Activated CD8-positive, alpha-beta memory T cell treated with anti-CD3 and anti-CD28 coated beads, Interleukin-2, amount 50 U/mL, for 1 hour (primary cell): ENCODE data around the gene SNX3.

Source experiments
- DNase-seq: peaks from one replicate; pipeline ENCODE4 v3.0.0-alpha.2; 2020; ENCODE audit errors: extremely low read depth

Gene SNX3

DNA sequence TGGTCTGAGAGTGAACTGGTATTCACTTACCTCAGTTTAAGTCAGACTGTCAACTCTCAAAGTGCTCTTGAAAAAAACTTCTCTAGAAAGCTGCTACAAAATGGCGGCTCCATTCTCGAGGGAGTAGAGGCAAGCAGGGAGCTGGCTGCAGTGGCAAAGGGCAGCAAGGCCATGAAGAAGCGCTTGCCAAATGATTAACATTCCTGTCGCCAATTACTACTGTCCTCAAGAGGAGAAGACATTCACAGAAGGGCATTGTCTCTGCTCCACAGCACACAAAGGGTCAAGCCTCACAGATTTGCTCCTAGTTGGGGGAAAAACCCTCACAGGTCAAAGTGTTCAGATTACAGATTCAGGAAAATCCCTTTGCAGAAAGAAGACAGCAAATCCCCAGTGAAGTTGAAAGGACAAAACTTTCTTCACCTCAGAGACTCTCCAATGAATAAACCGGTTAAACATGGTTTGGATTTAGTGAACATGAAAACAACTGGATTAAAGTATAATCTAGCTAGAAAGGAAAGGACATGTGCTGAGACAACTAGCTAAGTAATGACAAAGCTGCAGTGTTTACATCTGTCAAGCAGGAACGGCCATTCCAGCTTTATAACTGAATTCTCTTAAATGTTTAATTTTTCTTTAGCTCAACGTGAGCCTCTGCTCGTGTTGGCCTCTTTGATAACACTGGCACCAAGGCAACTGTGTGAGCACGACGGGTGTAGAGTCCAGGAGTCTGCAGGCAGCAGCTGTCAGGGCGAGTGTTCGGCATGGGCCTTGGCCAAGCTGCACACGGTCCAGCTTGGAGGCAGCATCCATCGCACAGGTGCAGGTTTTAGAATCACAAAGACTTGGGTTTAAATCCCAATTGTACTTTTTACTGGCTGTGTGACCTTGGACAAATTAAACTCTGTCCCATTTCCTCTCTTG is 57.4 kb downstream of the SNX3 start:
- DNase-seq, result no peak

DNA sequence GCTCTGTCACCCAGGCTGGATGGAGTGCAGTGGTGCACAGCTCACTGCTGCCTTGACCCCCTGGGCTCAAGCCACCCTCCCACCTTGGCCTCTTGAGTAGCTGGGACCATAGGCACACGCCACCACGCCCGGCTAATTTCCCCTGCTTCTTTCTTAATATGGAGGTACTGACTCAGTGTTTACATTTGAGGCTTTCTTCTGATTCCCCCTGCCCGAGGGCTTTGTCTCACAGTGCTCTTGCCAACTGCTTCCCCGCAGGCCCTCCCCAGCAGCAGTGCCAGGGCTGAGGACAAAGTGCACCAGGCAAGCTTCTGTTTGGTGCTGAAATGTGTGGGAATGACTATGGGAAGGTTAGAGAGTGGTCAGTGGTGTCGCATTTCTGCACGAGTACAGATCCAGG is 60.2 kb downstream of the SNX3 start:
- no peak for DNase-seq

DNA sequence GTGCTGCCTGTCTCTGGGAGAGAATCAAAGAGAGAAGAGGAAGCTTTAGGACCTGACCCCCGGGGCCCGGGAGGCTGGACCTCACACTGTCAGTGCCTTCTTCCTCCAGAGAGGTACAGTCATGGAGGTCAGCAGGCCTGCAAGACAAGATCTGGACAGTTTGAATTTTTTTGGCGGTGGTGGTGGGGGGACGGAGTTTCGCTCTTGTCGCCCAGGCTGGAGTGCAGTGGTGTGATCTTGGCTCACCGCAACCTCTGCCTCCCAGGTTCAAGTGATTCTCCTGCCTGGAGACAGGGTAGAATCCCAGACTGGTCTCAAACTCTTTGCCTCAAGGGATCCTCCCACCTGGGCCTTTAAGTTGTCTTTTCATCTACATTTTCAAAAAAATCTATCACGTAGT is 60.7 kb downstream of the SNX3 start:
- DNase-seq, result no peak

DNA sequence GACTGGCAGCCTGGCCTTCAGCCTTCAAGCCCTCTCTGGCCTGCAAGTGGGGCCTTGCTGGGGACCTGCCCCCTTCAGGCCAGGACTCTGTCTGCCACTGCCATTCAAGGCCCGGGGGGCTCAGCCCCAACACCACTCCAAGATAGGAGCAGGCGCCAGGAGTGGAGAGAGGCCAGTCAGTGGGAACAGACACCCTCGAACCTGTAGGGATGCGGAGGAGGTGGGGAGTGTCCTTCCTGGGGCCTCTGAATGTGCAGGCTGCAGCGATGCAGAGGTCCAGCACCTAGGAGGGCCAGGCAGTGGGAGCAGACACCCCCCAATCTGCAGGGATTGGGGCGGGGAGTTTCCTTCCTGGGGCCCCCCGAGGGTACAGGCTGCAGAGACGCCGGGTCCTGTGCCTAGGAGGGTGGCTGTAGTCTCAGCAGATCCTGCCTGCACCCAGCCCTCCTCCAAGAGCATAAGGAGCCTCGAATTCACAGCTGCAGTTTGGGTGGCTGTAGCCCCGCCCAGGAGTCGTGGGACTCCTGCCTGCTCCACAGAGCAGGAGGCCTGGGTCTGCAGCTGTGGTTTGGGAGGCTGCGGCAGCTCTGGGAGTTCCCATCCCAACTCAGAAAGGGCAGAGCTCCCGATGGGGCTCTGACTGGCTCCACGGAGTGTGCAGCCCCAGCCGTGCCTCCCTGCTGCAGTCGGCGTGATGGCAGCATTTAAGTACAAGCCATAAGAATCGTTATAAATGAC is 61.9 kb downstream of the SNX3 start:
- DNase-seq, result no peak

DNA sequence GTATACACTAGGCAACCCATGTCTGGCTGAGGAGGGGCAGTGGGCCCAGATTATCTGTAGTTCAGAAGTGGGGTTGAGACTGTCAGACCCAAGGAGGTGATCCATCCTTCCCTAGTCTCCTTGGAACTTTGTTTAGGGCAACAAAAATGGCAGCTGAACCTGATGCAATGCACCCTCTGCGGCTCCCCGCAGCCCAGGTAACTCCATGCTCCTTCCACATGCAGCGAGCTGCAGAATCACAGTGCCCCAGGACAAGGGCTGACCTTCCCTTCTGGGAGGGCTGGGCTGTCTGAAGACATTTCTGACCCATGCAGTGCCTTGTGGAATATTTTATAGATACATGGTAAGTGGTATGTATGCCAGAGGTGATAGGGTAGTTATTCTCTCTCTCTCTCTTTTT is 65.6 kb downstream of the SNX3 start:
- no peak for DNase-seq

DNA sequence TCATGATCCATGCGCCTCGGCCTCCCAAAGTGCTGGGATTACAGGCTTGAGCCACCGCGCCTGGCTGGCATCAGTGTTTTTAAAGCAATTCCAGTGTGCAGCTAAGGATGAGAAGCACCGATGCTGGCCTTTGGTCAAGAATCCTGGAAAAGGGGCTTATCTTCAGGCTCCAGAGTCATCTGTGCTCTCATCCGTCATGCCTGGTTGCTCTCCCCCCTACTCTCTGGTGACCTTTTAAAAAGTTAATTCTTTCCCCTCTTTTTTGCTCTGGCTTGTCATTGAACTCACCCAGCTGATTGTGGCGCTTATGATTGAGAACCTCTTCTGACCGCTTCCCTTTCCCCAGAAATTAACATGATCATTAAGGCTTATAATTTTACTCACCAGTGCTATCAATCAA is 66.3 kb downstream of the SNX3 start:
- no peak for DNase-seq

DNA sequence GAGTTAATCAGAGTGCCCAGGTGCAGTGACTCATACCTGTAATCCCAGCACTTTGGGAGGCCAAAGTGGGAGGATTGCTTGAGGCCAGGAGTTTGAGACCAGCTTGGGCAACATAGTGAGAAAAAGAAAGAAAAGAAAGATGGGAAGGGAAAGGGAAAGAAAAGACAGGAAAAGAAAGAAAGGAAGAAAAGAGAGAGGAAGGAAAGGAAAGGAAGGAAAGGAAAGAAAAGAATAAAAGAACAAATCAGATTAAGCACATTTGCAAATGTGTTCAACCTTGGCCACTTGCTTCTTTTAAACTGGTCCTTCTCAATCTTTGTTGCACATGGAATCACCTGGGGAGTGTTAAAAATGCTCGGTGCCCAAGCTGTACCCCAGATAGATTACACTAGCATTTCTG is 67.0 kb downstream of the SNX3 start:
- DNase-seq, result no peak

DNA sequence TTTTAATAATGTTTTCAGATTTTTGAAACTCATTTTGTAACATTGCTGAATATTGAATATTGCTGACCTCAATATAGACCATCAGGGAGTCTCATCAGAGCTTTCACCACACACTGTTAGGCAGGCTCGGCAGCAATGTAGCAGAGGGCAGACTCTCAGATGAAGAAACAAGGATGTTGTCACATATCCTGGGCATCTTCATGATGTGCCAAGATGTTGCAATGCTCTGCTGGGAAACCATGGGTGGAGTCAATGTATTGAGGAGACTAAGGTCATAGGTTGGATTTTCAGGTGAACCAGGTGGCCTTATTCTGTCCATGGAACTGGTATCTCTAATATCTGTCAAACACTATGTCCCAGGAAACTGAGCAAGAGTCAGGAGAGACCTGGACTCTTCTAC is 67.7 kb downstream of the SNX3 start:
- DNase-seq, result no peak

DNA sequence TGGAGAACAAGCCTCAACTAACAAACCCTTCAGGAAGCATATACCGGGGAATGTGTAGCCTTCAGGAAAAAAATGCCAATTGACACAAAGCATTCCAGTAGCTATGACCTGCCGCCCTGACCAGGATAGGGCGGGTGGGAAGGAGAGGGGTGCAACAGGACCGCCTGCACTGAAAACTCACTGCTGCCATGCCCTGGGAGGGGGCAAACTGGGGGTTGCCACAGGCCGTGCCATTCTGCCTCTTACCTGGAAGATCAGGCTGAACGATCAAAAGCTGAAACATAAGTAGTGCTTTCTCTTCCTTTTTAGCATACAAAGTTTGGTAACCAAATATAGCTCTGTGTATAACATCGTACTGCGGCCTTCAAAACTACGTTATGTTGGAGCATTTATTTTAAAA is 73.3 kb downstream of the SNX3 start:
- DNase-seq, result no peak

DNA sequence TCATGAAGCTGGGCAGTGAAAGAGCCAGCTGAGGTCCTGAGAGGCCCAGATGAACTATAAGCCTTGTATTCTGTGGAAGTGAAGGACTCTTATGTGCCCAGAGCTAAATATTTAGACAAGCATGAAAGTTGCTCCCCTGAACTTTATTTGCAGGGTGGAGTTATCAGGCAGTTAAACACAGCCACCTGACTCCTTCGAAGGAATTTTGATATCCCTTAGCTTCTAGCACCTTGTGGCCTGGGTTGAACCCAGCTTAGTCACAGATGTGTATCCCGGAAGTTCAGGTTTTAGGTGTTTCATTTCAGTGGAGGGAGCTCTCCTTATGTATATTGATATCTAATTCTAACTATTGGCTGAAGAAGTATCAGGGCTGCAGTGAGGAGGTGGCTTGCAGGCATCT is 74.6 kb downstream of the SNX3 start:
- no peak for DNase-seq

DNA sequence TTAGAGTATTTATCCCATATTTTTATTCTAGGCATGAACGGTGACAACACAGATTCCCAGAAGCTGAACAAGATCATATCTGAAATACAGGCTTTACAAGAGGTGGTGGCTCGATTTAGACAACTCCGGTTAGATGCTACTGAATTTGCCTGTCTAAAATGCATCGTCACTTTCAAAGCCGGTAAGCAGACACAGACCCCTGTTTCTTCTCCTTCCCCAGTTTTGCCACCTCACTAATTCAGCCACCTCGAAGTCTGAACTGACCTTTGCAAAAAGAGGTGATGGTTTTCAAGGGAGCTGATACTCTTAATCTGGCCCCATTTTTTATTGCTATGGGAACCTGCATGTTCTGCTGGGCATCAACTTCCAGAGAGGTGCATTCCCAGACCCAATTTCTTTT is 80.1 kb downstream of the SNX3 start:
- no peak for DNase-seq

DNA sequence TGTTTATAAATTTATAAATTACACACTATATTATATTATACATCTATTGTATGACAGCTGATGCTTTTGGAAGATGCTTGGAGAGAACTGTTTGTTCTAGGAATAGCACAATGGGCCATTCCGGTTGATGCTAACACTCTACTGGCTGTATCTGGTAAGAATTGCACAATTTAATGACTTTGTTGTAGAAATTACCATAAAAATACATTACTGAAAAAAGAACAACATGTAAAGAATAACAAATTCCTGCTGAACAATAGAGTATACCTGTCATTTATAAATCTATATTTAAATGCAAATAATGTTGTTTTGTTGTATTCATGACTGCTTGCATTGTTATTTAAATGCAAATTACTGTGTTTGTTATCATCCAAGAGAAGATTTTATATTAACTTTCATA is 80.6 kb downstream of the SNX3 start:
- DNase-seq, result no peak

DNA sequence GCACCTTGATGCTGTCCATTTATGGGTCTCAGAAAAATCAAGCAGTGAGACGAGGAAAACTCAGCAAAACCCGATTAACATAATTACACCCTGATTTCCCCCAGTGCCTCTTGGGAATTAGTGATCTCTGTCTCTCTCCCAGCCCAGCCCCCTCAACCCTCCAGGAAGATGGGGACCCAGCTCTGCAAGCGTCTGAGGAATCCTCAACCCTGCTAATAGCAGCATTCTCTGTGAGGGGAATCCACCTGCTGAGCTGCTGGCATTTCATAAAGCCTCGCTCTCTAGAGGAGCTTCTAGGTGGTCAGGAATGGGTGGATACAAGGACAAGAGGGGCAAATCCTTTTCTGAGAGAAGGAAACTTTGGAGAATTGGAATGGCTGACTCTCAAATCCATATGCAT is 81.1 kb downstream of the SNX3 start:
- no peak for DNase-seq

DNA sequence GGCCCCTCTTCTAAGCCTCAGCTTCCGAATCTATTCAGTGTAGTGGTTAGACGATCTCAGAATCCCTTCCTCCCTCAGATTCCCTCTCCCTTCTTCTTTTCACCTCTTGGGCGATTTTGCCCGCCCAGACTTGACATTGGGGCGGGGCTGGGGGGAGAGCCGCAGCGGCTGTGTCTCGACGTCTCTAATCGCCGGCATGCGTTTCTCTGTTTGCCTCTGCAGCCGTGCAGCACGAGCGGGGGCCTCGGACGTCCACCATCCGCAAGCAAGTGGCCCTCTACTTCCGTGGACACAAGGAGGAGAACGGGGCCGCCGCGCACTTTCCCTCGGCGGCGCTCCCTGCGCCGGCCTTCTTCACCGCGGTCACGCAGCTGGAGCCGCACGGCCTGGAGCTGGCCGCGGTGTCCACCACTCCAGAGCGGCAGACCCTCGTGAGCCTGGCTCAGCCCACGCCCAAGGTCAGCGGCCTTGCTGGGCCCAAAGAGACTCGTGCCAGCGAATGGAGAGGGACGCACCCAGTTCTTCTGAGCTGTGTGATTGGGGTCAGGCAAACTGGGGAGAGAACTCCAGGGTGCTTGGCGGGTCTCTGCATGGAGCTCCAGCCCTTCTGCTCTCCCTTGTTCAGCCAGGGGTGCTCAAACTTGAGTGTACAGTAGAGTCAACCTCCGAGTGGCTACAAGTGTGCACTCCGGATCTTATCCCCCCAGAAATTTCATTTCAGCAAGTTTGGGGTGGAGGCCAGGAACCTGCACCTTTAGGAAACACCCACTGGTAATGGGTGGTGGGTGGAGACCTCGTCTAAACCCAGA is 84.4 kb downstream of the SNX3 start:
- DNase-seq, result no peak

DNA sequence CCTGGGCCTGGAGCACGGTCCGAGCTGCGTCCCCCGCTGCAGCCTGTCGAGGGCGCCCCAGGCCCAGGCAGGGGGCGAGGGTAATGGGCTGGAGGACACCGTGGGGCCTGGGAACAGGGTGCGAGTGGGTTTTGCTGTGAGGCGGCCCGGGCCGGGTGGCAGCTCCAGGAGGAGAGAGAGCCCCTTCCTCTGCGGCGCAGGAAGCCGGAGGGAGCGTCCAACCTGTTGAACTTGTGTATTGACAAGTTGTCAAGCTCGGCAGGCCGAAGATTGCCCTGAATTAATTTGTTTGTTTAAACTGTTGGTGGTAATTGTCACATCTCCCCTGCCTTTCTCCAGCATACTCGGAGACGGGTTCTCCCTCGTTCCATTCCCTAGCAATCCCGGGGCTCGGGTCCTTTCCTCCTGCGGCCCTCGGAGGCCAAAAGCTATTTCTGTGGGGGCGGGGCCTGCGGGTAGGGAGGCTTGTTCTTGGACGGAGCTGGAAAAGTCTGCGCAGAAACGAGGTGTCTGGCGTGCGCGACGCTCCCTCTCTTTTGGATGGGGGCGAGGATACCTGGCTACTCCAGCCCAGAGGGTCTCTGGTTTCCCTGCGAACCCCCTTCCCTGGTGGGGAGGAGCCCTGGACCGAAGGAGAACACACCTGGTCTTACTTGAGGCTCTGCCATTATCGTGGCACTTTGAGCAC is 85.1 kb downstream of the SNX3 start:
- no peak for DNase-seq

DNA sequence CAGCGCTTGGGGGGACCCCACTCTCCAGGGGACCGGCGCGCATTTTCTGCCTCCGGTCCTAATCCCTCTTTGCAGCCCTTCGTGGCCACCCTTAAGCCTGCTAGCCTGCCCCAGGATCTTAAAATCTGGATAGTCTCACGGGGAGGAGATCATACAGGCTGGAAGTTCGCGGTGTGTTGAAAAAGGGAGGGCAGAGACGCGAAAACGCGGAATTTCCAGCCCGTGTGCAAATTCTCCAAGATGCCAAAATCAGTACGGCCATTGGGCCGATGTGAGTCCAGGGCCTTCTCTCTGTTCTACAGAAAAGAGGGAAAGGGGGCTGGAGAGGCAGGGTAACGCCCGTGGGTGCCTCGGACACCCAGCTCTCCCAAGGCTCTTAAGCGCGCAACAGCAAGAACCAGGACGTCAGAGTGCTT is 85.7 kb downstream of the SNX3 start:
- DNase-seq, result no peak

DNA sequence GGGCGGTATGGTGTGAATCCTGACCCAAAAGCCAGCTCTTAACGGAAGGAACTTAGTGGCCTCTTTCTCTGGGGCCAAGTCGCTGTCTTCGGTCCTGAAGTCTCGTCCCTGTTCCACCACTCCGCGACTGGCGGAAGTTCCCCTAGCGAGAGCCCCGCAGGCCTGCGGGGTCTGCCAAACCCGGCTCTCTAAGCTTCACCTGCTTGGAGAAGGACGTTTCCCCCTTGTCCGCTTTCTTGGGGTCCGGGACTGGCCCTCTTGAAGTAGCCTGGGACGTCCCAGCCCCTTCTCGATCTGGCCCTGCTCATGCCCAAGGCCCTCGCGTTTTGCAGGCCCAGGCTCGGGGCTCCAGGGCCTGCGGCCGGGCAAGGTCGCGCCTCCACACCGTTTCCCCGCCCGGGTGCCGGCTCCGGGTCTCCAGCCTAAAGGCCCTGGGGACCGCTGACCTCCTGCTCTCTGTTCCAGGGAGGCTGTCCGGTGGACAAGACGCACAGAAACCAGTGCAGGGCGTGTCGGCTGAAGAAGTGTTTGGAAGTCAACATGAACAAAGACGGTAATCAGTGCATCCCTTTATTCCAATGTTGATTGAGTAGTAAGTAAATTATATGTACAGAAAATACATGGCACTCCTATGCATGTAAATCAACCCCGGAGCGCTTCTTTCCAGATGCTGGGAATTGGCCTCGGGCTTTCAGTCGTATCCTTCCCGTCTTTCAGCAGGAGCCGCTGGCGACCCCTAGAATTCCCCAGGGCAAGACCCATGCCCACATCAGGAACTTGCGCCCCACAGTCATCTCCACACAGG is 86.3 kb downstream of the SNX3 start:
- no peak for DNase-seq

DNA sequence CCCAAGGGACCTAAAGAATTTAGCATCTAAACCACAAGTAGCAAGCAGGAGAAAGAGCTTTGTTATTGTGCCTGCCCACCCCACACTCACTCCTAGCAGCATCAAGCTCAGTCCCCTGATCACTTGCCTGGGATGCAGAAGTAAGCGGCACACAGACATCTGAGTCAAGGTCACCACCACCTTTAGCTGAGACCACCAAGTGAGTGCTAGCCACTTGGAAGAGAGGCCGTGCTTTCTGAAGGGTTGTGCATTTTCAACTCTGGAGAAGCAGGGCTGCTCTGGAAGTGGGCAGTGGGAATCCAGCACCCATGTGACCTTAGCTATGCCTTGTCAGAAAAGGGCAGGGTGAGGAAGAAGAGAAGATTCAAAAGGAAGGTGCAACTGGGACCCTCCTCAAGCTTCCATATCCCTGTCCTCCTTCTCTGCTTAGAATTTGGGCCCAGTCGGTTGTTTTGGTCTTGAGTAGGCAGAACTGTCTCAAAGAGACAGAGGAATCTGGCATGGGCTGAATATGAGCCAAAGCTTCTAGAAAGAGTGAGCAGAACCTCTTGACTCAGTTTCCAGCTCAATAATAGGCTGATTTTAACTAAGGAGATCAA is 88.8 kb downstream of the SNX3 start:
- DNase-seq, result no peak

DNA sequence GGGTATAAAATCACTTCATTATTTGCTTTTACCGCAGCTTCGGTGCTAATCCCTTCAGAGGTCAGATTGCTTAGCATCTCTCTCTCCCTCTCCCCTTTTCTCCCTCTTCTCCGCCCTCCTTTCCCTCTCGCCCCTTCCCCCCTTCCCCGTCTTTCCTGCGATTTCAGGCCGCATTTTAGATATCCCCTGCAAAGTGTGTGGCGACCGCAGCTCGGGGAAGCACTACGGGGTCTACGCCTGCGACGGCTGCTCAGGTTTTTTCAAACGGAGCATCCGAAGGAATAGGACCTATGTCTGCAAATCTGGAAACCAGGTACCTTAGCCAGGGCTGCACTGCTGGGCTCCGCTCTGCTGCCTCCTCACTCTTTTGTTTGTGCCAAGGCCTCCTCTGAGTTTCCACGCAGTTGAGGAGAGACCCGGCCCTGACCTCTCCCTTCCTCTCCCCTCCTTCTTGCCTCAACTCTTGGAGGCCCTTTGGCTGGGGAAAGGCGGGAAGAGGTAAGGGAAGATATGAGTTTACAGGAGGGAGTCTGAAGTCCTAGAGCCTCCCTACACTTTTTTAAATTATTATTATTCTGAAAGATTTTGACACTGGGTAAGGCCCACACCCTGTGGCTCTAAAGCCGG is 89.4 kb downstream of the SNX3 start:
- DNase-seq, result no peak
